Esophagus squamous epithelium (tissue), 5 donors: Measurements from ENCODE around the gene LRP2. TPM values are rescaled to one million over a fixed set of nuclear protein-coding genes. Genes with fewer than 3 reads are reported as not detected.
"Not testable (repeated sequence)": the region's sequence is repeated elsewhere in the genome, so short reads cannot be mapped to it uniquely, and the experiment has no call there.

ENCODE experiments used
- DNase-seq: peaks from one replicate; lab custom pipeline; 2025; lab: John Stamatoyannopoulos, UW
- H3K27ac ChIP-seq, 4 donors: fragments of 200-600 bp; sonication (generic); one replicate each; pipeline ENCODE4 v1.5.1; 2016 to 2019; ENCODE audit warnings: mild to moderate bottlenecking in 1 of 4
- H3K27me3 ChIP-seq, 4 donors: fragments of 200-600 bp; sonication (generic); 1 replicate in 3 of 4; 2 replicates in 1 of 4; pipeline versions ENCODE4 v1.5.1 to v1.6.0; 2017 to 2021; ENCODE audit warnings: antibody characterized with exemption in 1 of 4
- H3K36me3 ChIP-seq, 3 donors: fragments of 200-600 bp; sonication (generic); one replicate each; pipeline ENCODE4 v1.5.1; 2016 to 2019
- H3K4me1 ChIP-seq, 3 donors: fragments of 200-600 bp; sonication (generic); one replicate each; pipeline ENCODE4 v1.5.1; 2017 to 2019
- H3K4me3 ChIP-seq, 4 donors: fragments of 200-600 bp; sonication (generic); 1 replicate in 3 of 4; 2 replicates in 1 of 4; pipeline ENCODE4 v1.5.1; 2016 to 2019; ENCODE audit warnings: mild to moderate bottlenecking in 2 of 4, moderate library complexity in 1 of 4
- H3K9me3 ChIP-seq, 3 donors: fragments of 200-600 bp; sonication (generic); one replicate each; pipeline ENCODE4 v1.5.1; 2016 to 2019
- CTCF ChIP-seq, 6 experiments: fragments of 450-650 bp in 4 of 6; fragments of 200-600 bp in 2 of 6; sonication (generic) in 2 of 6; IDR thresholded peaks; one replicate each; pipeline ENCODE4 v1.5.1; 2016 to 2019; ENCODE audit warnings: antibody characterized with exemption in 6 of 6, mild to moderate bottlenecking in 4 of 6, moderate library complexity in 4 of 6
- POLR2A ChIP-seq, 4 donors: fragments of 450-650 bp; IDR thresholded peaks; one replicate each; pipeline ENCODE4 v1.6.1; 2017; ENCODE audit warnings: antibody characterized with exemption in 4 of 4, mild to moderate bottlenecking in 4 of 4, moderate library complexity in 3 of 4
- WGBS, 2 donors: methylation state at CpG; one replicate each; pipeline ENCODE4 v1.1.5; 2018; 5-methylcytosine and 5-hydroxymethylcytosine counted together
- intact Hi-C: fragments of 100-400 bp; cut with DNase I; formaldehyde crosslinking; loops from one replicate; pipeline ENCODE4 v1.15.0; 2022
- total RNA-seq, 4 donors: library from RNA; depleted of rRNA; stranded (reverse); fragments of >200 nt; gene quantifications; one replicate each; pipeline ENCODE4 v1.1.0, GENCODE V29; 2016
- donor health status: DM: yes; HTN: yes; CAD: no.

The LRP2 gene
- total RNA-seq, 4 donors from 2014 or later, result under 0.01 to 0.04 TPM; not detected in 2

GRCh38 chr2:169315357-169315756, 47.0 kb downstream of the LRP2 start:
- Histone ChIP-seq H3K27me3 (peaks cover 0 to 4% (median 0%) of the 10 kb centered on the region in 4 donors), H3K36me3 (no peaks in the 10 kb centered on the region), H3K4me1 (no peaks in the 10 kb centered on the region), H3K27ac (no peak overlapping the region), H3K4me3 (no peak overlapping the region), H3K9me3 (no peaks in the 10 kb centered on the region)
- 69 to 79% methylated on average over 3 of the region's 3 CpGs for WGBS, 2 donors
- DNase-seq, result no peak
- TF ChIP-seq CTCF (IDR thresholded peaks at IDR 0.05) (no peak), POLR2A (IDR thresholded peaks at IDR 0.05) (no peak)
- intact Hi-C loops, result no loop called here

GRCh38 chr2:169308349-169308748, 54.0 kb downstream of the LRP2 start:
- intact Hi-C loops, H3K4me3 ChIP-seq, H3K4me1 ChIP-seq, H3K27ac ChIP-seq, H3K36me3 ChIP-seq, H3K27me3 ChIP-seq, H3K9me3 ChIP-seq, DNase-seq: not testable (repeated sequence)
- 80 to 88% methylated on average over 5 of the region's 5 CpGs for WGBS, 2 donors

GRCh38 chr2:169304689-169305088, 57.6 kb downstream of the LRP2 start:
- 83 to 87% methylated on average over 4 of the region's 4 CpGs for whole genome bisulfite sequencing, 2 donors
- H3K36me3 ChIP-seq, H3K27me3 ChIP-seq, DNase-seq, H3K4me1 ChIP-seq, intact Hi-C loops, H3K4me3 ChIP-seq, H3K27ac ChIP-seq, H3K9me3 ChIP-seq: not testable (repeated sequence)

GRCh38 chr2:169303579-169304305, 58.6 kb downstream of the LRP2 start:
- Histone ChIP-seq H3K27ac (no peak overlapping the region), H3K4me1 (no peaks in the 10 kb centered on the region), H3K36me3 (no peaks in the 10 kb centered on the region), H3K27me3 (no peaks in the 10 kb centered on the region), H3K4me3 (no peak overlapping the region), H3K9me3 (no peaks in the 10 kb centered on the region)
- TF ChIP-seq CTCF (IDR thresholded peaks at IDR 0.05) (no peak), POLR2A (IDR thresholded peaks at IDR 0.05) (no peak)
- intact Hi-C loops, result no loop called here
- DNase-seq, result no peak
- 27 to 33% methylated on average over 4 of the region's 4 CpGs for WGBS, 2 donors

GRCh38 chr2:169302364-169302763, 60.0 kb downstream of the LRP2 start:
- no peaks in the 10 kb centered on the region for H3K36me3 ChIP-seq
- DNase-seq, result no peak
- WGBS, 2 donors, result 60 to 73% methylated on average over 4 of the region's 4 CpGs

More at GRCh38 chr2:169302364-169302763, 60.0 kb downstream of the LRP2 start:
- Histone ChIP-seq H3K9me3 (no peaks in the 10 kb centered on the region), H3K4me1 (no peaks in the 10 kb centered on the region), H3K27me3 (peaks cover 0 to 4% (median 0%) of the 10 kb centered on the region in 4 donors), H3K4me3 (no peak overlapping the region), H3K27ac (no peak overlapping the region)
- no peak for TF ChIP-seq CTCF (IDR thresholded peaks at IDR 0.05)
- intact Hi-C loops, result no loop called here
